ENCODE measurements around the gene BTBD2. TPM values are rescaled to one million over a fixed set of nuclear protein-coding genes. Genes with fewer than 3 reads are reported as not detected.

Gene BTBD2
- total RNA-seq, 1 donor from 2014 or later: 118 TPM

DNA sequence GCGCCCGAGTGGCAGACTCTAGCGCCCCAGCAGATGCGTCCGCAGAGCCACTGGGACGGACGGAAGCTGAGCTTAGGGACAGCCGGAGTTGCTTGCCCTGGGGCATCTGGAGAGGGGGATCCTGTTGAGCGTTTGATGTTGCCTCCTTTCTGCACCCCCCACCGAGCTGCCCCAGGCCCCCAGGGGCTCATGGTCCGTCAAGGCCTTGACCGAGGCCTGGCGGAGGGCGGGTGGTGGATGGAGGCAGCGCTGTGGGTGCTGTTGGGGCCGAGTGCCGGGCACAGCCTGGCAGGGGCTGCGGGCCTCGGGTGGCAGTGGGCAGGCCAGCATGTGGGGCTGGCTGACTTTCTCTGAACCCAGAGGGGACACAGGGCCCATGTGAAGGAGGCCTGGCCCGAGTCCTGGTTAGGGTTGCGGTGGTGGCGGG, 71.8 kb downstream of the BTBD2 start:
- TF ChIP-seq, protein P1, sequence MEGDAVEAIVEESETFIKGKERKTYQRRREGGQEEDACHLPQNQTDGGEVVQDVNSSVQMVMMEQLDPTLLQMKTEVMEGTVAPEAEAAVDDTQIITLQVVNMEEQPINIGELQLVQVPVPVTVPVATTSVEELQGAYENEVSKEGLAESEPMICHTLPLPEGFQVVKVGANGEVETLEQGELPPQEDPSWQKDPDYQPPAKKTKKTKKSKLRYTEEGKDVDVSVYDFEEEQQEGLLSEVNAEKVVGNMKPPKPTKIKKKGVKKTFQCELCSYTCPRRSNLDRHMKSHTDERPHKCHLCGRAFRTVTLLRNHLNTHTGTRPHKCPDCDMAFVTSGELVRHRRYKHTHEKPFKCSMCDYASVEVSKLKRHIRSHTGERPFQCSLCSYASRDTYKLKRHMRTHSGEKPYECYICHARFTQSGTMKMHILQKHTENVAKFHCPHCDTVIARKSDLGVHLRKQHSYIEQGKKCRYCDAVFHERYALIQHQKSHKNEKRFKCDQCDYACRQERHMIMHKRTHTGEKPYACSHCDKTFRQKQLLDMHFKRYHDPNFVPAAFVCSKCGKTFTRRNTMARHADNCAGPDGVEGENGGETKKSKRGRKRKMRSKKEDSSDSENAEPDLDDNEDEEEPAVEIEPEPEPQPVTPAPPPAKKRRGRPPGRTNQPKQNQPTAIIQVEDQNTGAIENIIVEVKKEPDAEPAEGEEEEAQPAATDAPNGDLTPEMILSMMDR (conservative IDR thresholded peaks at IDR 0.05): no peak
- no peaks in the 10 kb centered on the region for H3K36me3 Mint-ChIP-seq
- H3K27ac Mint-ChIP-seq: peak overlapping the region; percentile 91
- DNase-seq (ENCODE audit: extremely low spot score, unreplicated experiment): peak; percentile 67
- H3K27me3 Mint-ChIP-seq: no peaks in the 10 kb centered on the region
- peak overlapping the region; percentile 92 for H3K4me3 Mint-ChIP-seq
- H3K4me1 Mint-ChIP-seq (ENCODE audit: unreplicated experiment): peaks cover 24% of the 10 kb centered on the region
- no peaks in the 10 kb centered on the region for H3K9me3 Mint-ChIP-seq

- Mint-ChIP-seq H3K4me1 (ENCODE audit: unreplicated experiment) (peaks cover 21% of the 10 kb centered on the region), H3K9me3 (no peaks in the 10 kb centered on the region), H3K36me3 (no peaks in the 10 kb centered on the region), H3K27me3 (no peaks in the 10 kb centered on the region), H3K27ac (peak overlapping the region; percentile 91), H3K4me3 (peak overlapping the region; percentile 92)
- peak; percentile 67 for DNase-seq (ENCODE audit: extremely low spot score, unreplicated experiment)
- TF ChIP-seq, protein P1 (conservative IDR thresholded peaks at IDR 0.05): no peak
Observed at GRCh38 chr19:1942934-1943555, 72.5 kb downstream of the BTBD2 start.

GRCh38 chr19:1942078-1942933, 73.2 kb downstream of the BTBD2 start:
- TF ChIP-seq, protein P1 (conservative IDR thresholded peaks at IDR 0.05): no peak
- Mint-ChIP-seq H3K4me1 (ENCODE audit: unreplicated experiment) (peaks cover 21% of the 10 kb centered on the region), H3K27ac (peak overlapping the region; percentile 91), H3K4me3 (peak overlapping the region; percentile 92), H3K9me3 (no peaks in the 10 kb centered on the region), H3K36me3 (no peaks in the 10 kb centered on the region), H3K27me3 (no peaks in the 10 kb centered on the region)
- peak; percentile 73 for DNase-seq (ENCODE audit: extremely low spot score, unreplicated experiment)

GRCh38 chr19:1941146-1942077, 74.1 kb downstream of the BTBD2 start, which contains the start of gene CSNK1G2:
Gene CSNK1G2 (plus strand): TSS chr19:1941172. CDS start chr19:1969773, 28,601 bp downstream.
- no peaks in the 10 kb centered on the region for H3K36me3 Mint-ChIP-seq
- peak; percentile 70 for DNase-seq (ENCODE audit: extremely low spot score, unreplicated experiment)
- H3K27me3 Mint-ChIP-seq: no peaks in the 10 kb centered on the region
- TF ChIP-seq, protein P1 (conservative IDR thresholded peaks at IDR 0.05): no peak
- H3K4me1 Mint-ChIP-seq (ENCODE audit: unreplicated experiment): peaks cover 21% of the 10 kb centered on the region
- no peaks in the 10 kb centered on the region for H3K9me3 Mint-ChIP-seq
- peak within 1 kb of the TSS; percentile 96 for H3K27ac Mint-ChIP-seq
- H3K4me3 Mint-ChIP-seq: peak within 1 kb of the TSS; percentile 92

GRCh38 chr19:1938071-1938470, 77.4 kb downstream of the BTBD2 start:
- no peak overlapping the region for H3K27ac Mint-ChIP-seq

More at GRCh38 chr19:1938071-1938470, 77.4 kb downstream of the BTBD2 start:
- Mint-ChIP-seq H3K9me3 (no peaks in the 10 kb centered on the region), H3K36me3 (no peaks in the 10 kb centered on the region), H3K27me3 (no peaks in the 10 kb centered on the region), H3K4me3 (peak overlapping the region; percentile 52), H3K4me1 (ENCODE audit: unreplicated experiment) (peaks cover 12% of the 10 kb centered on the region)
- no peak for DNase-seq (ENCODE audit: extremely low spot score, unreplicated experiment)
- TF ChIP-seq, protein P1 (conservative IDR thresholded peaks at IDR 0.05): no peak
